HG02623 (cell line): ENCODE measurements around the gene VTN.

ENCODE experiments used
- ATAC-seq: cut with Tn5 transposase; IDR thresholded peaks from one replicate; pipeline ENCODE4 v1.9.1; 2021; ENCODE audit warnings: moderate library complexity; ENCODE audit not compliant: unreplicated experiment

The VTN gene

DNA sequence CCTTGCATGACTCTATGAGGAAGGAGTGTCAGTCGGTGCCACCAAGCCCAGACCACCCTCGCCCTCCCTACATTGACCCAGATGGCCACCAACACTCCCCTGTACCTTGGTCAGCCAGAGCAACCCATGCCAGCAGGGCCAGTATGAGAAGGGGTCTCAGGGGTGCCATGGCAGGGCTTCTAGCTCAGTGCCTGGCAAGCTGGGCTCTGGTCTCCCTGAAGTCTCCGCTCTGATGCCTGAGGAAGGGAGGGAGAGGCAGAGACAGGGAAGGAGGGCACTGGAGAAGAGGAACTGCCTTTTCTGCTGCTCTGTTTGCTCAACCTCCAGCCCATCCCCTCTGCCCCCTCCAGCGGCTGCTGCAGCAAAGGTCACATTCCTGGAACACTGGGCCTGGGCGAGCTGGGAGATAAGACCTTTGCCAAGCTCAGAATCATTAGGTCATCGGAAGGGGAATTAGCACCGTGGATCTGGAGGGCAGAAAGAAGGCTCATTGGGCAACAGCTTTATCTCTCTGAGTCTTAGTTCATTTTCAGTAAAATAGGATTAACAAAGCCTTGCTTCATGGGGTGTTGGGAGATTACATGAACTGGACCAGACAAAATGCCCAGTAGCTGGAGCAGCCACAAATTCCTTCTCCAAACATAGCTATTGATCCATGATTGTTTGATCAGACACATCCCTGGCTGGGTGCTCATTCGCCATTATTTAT lies at the start of gene VTN:
VTN (minus strand) TSS at position 273 of the 709 bp plus-strand sequence; CDS start at position 169, 104 bp downstream.
- ATAC-seq = no peak

- ATAC-seq = no peak
These were observed 46.7 kb upstream of the VTN start for GRCh38 chr17:28416703-28417311.

GRCh38 chr17:28415886-28416285 lies 45.8 kb upstream of the VTN start:
- no peak for ATAC-seq

DNA sequence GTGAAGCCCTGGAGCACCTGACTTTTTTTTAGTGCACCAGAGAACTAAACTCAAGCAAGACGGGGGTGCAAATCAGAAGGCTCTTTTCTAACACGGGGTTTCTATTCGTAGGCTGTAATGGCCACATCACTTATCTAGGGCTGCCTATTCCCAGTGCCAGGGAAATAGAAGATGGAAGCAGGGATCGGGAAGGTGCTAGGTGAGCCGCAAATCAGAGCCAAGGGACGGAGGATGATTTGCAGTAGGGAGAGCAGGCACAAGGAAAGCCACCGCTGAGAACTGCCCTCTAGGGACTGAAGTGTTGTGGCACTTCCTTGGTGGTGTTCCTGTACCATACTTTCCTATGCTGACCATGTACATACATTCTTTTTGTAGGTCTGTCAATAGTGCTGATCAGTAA lies 43.7 kb upstream of the VTN start:
- no peak for ATAC-seq

DNA sequence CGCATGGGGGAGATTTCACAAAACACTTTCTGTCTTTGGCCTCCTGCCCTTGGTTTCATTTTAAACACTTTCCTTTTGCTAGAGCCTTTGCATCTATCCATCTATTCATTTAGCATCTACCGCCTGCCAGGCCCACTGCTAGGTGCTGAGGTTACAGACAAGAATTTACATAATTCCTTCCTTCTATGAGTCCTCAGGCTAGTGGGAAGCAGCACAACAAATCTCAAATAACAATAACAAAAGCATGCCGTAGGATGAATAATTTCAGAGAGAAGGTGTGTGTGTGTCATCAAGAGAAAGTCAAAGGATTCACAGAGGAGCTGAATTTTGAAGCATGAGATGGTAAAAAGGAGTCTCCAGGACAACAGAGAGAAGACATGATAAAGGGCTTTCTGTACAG lies 42.0 kb upstream of the VTN start:
- ATAC-seq = no peak

DNA sequence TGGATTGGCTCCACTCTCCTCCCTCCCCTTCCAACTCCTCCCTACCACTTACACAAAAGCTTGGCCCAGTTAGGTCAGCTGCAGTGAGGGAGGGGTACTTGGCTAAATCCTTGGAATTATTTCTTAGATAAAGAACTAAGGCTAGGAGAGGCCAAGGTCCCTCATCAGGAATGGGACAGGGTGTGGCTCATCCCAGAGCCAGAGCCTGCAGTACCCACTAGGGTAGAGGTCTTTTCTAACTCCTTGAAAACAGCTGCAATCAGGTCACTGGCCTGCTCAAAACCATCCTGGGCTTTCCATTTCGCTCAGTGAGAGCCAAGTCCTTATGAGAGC lies 37.8 kb upstream of the VTN start:
- no peak for ATAC-seq

DNA sequence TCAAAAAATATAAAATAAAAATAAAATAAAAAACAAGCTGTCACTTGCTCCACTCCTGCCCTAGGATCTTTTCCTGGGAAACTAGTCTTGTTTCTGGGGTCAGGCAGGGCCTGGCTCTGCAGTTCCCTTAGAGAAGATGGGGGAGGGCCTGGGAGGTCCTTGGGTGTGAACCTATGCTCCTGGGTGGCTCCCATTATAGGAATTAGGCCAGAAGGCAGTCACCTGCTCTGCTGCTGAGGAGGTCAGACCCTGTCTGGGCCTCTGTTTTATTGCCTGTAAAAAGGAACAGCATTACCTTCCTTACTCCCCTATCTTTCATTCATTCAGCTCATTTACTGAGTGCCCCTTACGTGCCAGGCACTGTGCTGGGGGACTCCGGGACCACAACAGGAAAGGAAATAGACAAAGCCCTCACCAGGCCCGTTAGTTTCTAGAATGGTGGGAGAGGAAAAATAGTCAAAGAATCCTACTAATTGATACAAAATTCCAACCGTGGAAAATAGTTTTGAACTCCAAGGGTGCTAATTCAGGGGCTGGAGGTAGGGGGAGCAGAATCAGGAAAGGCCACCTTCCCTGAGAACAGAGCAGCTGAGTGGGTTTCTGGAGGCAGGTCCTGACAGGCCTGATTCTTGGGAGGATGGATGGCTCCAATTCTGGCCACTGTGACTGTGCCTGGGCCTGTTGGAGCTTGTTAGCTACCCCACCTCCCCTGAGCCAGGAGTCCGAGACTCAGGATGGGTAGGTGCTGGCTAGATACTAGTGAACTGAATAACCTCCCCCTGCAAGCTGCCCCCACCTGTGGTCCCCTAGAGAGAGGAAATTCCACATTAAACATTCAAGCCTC lies 37.2 kb upstream of the VTN start:
- ATAC-seq = no peak

- ATAC-seq = no peak
These were observed 36.3 kb upstream of the VTN start for GRCh38 chr17:28406473-28406814.

GRCh38 chr17:28405632-28406472 lies 35.7 kb upstream of the VTN start, which contains the start of gene SLC46A1:
Gene SLC46A1, minus strand, starts transcription at chr17:28406212. Its CDS starts 98 bp downstream, at chr17:28406114.
- no peak for ATAC-seq

DNA sequence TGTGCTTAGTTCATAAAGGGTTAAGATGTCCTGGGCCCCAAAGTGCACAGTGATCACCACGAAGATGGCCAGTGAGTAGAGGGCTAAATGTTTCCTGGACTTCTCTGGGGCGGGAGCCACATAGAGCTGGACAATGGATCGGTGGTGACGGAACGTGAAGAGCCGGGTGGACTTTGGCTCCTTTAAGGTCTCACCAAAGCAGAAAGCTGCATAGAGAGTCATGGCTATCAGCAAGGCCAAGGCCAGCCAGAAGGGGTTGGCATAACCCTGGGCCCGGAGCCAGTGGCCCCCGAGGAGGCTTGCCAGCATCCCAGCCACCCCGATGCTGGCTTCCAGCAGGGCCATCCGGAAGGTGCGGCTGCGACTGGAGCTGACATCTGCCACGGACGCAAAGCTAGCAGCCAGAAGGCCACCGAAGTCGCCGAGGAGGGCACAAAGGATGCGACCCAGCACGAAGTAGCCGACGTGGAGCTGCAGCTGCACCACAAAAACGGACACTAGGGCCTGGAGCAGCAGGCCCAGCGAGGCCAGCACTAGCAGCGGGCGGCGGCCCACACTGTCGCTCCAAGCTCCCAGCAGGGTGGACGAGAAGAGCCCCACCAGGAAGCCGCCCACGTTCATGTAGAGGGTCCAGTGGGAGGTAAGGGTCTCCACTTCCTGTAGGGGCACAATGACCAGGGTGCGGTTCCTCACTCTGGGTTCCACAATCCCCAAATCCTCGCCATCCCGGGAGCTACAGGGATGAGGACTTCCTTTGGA lies 34.9 kb upstream of the VTN start:
- no peak for ATAC-seq

DNA sequence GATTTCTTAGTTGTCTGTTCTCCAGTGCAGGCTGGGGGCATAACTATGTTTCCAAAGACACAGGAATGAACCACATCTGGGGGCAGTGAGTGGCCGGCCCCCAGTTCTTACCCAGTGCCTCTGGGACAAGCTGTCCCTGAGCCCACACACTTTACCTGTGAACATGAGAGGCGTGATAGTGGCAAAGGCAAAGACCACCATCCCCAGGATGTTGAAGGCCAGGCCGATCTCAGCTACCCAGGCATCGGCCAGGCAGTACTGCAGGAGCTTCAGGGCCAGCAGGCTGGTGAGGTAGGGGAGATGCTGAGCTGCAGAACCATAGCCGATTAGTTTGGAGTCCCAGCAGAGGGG lies 34.3 kb upstream of the VTN start:
- no peak for ATAC-seq

DNA sequence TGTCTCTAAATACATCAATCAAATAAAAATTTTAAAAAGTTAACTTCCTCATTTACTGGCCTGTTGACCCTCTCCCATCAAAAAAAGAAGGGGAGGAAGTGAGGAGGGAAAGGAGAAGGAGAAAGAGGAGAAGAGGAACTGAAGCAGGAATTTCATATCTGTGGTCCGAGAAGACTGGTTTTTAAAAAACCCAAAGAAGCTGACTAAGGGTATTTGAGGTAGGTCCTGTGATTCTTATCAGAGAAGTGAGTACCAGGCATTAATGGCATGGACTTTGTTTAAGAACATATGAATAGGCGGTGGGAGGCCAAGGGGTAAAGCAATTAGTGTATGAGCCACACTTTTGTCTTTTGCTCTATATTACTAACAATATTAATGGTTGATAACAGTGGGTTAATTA lies 33.9 kb upstream of the VTN start:
- no peak for ATAC-seq

GRCh38 chr17:28402844-28403243 lies 32.7 kb upstream of the VTN start:
- ATAC-seq = no peak

DNA sequence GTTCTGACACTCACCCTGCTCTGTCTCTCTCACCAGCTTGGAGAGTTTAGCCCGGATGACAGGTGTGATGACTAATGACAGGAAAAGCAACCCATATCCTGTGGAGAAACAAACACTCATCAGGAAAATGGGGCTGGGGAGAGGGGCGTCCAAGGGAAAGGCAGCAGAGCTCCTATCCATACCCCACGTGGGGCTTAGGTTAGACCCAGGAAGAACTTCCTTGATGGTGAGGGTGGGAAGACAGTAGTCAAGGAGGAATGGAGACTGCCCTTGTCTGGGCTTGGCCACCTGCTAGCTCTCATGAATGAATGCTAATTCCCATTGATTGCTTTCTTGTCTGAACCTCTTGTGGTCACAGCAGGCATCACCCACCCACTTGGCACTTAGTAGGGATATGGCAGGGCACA lies 32.1 kb upstream of the VTN start:
- no peak for ATAC-seq

DNA sequence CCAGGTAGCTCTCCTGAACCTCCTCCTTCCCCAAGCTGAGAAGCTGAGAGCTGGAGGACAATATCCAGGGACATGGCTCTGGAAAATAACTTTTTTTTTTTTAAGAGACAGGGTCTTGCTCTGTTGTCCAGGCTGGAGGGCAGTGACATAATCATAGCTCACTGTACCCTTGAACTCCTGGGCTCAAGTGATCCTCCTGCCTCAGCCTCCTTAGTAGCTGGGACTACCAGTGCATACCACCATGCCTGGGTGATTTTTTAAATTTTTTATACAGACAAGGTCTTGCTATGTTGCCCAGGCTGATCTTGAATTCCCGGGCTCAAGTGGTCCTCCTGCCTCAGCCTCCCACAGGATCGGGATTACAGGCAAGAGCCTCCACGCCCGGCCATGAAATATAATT lies 29.7 kb upstream of the VTN start:
- no peak for ATAC-seq

GRCh38 chr17:28398280-28398981 lies 28.3 kb upstream of the VTN start:
- ATAC-seq = no peak

- ATAC-seq = no peak
These were observed 27.7 kb upstream of the VTN start for GRCh38 chr17:28397687-28398279.

DNA sequence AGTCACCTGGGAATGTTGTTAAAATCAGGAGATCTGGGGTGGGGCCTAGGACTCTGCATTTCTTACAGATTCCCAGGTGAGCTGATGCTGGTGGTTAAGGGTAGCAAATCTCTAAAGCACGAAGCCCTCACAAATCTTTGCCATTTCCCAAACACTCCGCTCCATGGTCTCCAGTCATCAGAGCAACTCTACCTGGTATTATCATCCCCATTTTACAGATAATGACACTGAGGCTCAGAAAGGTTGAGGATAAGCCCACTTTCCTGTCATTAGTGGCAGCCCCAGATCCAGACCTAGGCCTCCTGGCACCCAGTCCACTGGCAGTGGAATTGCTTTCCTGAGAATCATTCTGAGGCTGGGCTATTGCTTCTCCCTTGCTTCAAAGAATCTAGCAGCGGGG lies 27.2 kb upstream of the VTN start:
- no peak for ATAC-seq

- no peak for ATAC-seq
These were observed 26.6 kb upstream of the VTN start for GRCh38 chr17:28396635-28397239.
